ENCODE data around the gene IL10RB. TPM values are rescaled to one million over a fixed set of nuclear protein-coding genes. Genes with fewer than 3 reads are reported as not detected.

The IL10RB gene
- total RNA-seq, 1 experiment from 2014 or later, result 3.1 TPM

DNA sequence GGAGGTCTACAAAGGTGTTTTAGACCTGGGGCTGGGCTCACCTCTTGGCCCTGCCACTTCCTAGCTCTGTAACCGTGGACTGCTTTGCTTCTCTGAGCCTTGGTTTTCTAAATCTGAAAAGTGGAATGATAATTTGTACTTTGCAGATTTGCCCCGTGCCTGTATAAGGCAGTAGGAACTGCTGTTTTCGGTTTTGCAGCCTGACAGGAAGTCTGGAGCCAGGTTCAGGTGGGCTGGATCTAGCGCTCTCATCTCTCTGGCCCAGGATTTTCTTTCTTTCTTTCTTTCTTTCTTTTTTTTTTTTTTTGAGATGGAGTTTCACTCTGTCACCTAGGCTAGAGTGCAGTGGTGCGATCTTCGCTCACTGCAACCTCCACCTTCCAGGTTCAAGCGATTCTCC is 19.2 kb upstream of the IL10RB start:
- no peaks in the 10 kb centered on the region for H3K27me3 ChIP-seq (ENCODE audit: insufficient read depth, low read length)
- DNase-seq, result no peak
- H3K4me3 Mint-ChIP-seq, result no peak overlapping the region
- no peak overlapping the region for H3K9ac ChIP-seq (ENCODE audit: extremely low read depth, insufficient read length, low read length)
- H3T11ph ChIP-seq (ENCODE audit: low read length), result no peak overlapping the region
- no peak overlapping the region for H2BK120ac ChIP-seq (ENCODE audit: low read depth, low read length, poor library complexity, severe bottlenecking)
- no CpG with 5 or more reads among the region's 7 CpGs for WGBS (ENCODE audit: extremely low coverage, insufficient read length, low lambda C conversion rate)
- H2BK5ac ChIP-seq (ENCODE audit: insufficient read length, low read length), result no peak overlapping the region
- H3K18ac ChIP-seq (ENCODE audit: insufficient read length, low read depth, low read length), result no peak overlapping the region
- H4K8ac ChIP-seq (replicated peaks; ENCODE audit: insufficient read length, low read depth, low read length), result no peak overlapping the region
- H2AK5ac ChIP-seq (ENCODE audit: insufficient read length, low read length), result no peak overlapping the region
- H3K27ac ChIP-seq (ENCODE audit: insufficient read length, low read depth, low read length), result no peak overlapping the region
- H3K56ac ChIP-seq (ENCODE audit: insufficient read length, low read depth, low read length), result no peak overlapping the region
- H3K9me3 Mint-ChIP-seq, result no peaks in the 10 kb centered on the region; a peak in 2 of 5 replicates
- H3K4ac ChIP-seq (ENCODE audit: low read depth, low read length), result no peak overlapping the region
- H3K4me2 ChIP-seq (ENCODE audit: insufficient read depth, insufficient read length, low read length), result no peak overlapping the region
- H3K4me1 ChIP-seq (ENCODE audit: insufficient read depth, low read length), result no peaks in the 10 kb centered on the region
- no peak overlapping the region for H2BK20ac ChIP-seq (ENCODE audit: low read depth, low read length, poor library complexity, severe bottlenecking)
- peaks cover 35 to 77% (median 68%) of the 10 kb centered on the region in 3 experiments for H3K36me3 Mint-ChIP-seq (ENCODE audit: insufficient read depth in 1 of 3, low read depth in 3 of 3)
- no peak overlapping the region for H3K14ac ChIP-seq (ENCODE audit: insufficient read depth, low read length)
- peaks cover 0 to 2% of the 10 kb centered on the region in 2 experiments; a peak in 1 of 4 replicates for H3K4me1 Mint-ChIP-seq
- H3K79me1 ChIP-seq (ENCODE audit: insufficient read depth, low read depth, low read length, poor library complexity, severe bottlenecking), result no peaks in the 10 kb centered on the region
- no peak overlapping the region for H4K5ac ChIP-seq (ENCODE audit: insufficient read length, low read depth, low read length)
- H2BK15ac ChIP-seq (ENCODE audit: low read depth, low read length), result no peak overlapping the region
- no peak overlapping the region for H2BK12ac ChIP-seq (ENCODE audit: insufficient read length, low read depth, low read length)
- TF ChIP-seq, protein P1, sequence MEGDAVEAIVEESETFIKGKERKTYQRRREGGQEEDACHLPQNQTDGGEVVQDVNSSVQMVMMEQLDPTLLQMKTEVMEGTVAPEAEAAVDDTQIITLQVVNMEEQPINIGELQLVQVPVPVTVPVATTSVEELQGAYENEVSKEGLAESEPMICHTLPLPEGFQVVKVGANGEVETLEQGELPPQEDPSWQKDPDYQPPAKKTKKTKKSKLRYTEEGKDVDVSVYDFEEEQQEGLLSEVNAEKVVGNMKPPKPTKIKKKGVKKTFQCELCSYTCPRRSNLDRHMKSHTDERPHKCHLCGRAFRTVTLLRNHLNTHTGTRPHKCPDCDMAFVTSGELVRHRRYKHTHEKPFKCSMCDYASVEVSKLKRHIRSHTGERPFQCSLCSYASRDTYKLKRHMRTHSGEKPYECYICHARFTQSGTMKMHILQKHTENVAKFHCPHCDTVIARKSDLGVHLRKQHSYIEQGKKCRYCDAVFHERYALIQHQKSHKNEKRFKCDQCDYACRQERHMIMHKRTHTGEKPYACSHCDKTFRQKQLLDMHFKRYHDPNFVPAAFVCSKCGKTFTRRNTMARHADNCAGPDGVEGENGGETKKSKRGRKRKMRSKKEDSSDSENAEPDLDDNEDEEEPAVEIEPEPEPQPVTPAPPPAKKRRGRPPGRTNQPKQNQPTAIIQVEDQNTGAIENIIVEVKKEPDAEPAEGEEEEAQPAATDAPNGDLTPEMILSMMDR (conservative IDR thresholded peaks at IDR 0.05), result no peak
- H3K9me3 ChIP-seq (ENCODE audit: control insufficient read depth, low read depth, low read length), result no peaks in the 10 kb centered on the region
- no peaks in the 10 kb centered on the region for H4K20me1 ChIP-seq (ENCODE audit: control insufficient read depth, insufficient read depth, insufficient read length)
- H4K91ac ChIP-seq (ENCODE audit: insufficient read length, low read depth, low read length), result no peak overlapping the region
- no peak overlapping the region for H2AFZ ChIP-seq (ENCODE audit: low read length)
- no peaks in the 10 kb centered on the region for H3K23me2 ChIP-seq (ENCODE audit: insufficient read length, low read depth, low read length, poor library complexity, severe bottlenecking)
- H3K23ac ChIP-seq (ENCODE audit: insufficient read length, low read depth, low read length), result no peak overlapping the region
- no peak overlapping the region for H3K27ac Mint-ChIP-seq
- H3K27me3 Mint-ChIP-seq (ENCODE audit: low read depth), result no peaks in the 10 kb centered on the region
- H3K79me2 ChIP-seq (ENCODE audit: insufficient read depth, low read length), result no peaks in the 10 kb centered on the region

Measured in H9 (cell line).